Cardiac fibroblast (primary cell): ENCODE measurements around the gene LEKR1.
A peak's percentile ranks its signal among the peaks of the same experiment; 100 is the strongest.

Experiments used
- DNase-seq, 2 donors: peaks; one replicate each; pipeline versions ENCODE4 v3.0.0 to v3.0.0-alpha.2; 2010; ENCODE audit warnings: low read depth in 2 of 2
- H3K4me3 ChIP-seq, 2 donors: replicated peaks in 1 of 2; 1 replicate in 1 of 2; 2 replicates in 1 of 2; pipeline ENCODE4 v1.5.1; 2011; ENCODE audit warnings: low read depth in 2 of 2, low read length in 2 of 2, mild to moderate bottlenecking in 2 of 2, moderate library complexity in 1 of 2
- TF ChIP-seq, protein P1 (sequence below): IDR thresholded peaks from one replicate; pipeline ENCODE4 v1.5.1; 2011; ENCODE audit warnings: low read depth, mild to moderate bottlenecking, low read length, inconsistent platforms

LEKR1 gene

GRCh38 chr3:157081626-157082210, 255.6 kb downstream of the LEKR1 start:
- TF ChIP-seq, protein P1, sequence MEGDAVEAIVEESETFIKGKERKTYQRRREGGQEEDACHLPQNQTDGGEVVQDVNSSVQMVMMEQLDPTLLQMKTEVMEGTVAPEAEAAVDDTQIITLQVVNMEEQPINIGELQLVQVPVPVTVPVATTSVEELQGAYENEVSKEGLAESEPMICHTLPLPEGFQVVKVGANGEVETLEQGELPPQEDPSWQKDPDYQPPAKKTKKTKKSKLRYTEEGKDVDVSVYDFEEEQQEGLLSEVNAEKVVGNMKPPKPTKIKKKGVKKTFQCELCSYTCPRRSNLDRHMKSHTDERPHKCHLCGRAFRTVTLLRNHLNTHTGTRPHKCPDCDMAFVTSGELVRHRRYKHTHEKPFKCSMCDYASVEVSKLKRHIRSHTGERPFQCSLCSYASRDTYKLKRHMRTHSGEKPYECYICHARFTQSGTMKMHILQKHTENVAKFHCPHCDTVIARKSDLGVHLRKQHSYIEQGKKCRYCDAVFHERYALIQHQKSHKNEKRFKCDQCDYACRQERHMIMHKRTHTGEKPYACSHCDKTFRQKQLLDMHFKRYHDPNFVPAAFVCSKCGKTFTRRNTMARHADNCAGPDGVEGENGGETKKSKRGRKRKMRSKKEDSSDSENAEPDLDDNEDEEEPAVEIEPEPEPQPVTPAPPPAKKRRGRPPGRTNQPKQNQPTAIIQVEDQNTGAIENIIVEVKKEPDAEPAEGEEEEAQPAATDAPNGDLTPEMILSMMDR = peak; percentile 94

GRCh38 chr3:157082305-157082982, 256.3 kb downstream of the LEKR1 start:
- TF ChIP-seq, protein P1 = no peak
- no peak overlapping the region for H3K4me3 ChIP-seq
- DNase-seq = peak in 1 of 2 donors; percentile 80

More at GRCh38 chr3:157081626-157082210, 255.6 kb downstream of the LEKR1 start:
- DNase-seq = peak; percentile 94 to 96
- H3K4me3 ChIP-seq = no peak overlapping the region

- H3K4me3 ChIP-seq = no peak overlapping the region
- no peak for DNase-seq
- TF ChIP-seq, protein P1 = no peak
Observed at GRCh38 chr3:157083824-157084223, 257.7 kb downstream of the LEKR1 start.

DNA sequence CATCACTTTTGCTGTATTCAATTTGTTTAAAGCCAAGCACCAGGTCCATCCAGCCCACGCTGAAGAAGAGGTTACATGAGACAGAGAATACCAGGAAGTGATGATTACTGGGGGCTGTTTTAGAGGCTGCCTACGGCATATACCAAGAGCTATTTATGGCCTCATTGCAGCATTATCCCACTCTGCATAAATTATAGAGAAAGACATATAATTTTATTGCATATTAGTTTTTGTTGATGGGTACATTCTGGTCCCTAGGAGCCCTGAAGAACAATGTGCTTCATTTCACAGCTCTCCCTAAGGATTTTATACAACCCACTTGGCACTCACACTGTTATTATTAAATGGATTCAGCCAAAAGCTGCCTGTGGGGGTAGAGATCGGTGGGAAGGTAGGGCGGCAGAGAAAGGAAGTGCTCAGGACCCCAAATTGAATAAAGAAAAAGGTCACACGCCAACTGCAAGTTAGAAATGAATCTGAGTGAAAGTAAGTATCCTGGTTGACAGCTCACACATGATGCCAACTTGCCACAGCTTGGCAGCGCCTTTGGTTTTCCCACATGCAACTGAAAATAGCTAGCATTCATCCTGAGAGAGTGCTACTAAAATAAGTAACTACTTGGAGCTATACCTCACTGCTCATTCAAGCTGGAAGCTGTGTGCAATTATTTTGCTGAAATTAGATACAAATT, 260.1 kb downstream of the LEKR1 start:
- TF ChIP-seq, protein P1 = no peak
- DNase-seq = no peak
- H3K4me3 ChIP-seq = no peak overlapping the region

- TF ChIP-seq, protein P1 = no peak
- no peak overlapping the region for H3K4me3 ChIP-seq
- DNase-seq = no peak
Observed at GRCh38 chr3:157086775-157087174, 260.6 kb downstream of the LEKR1 start.

DNA sequence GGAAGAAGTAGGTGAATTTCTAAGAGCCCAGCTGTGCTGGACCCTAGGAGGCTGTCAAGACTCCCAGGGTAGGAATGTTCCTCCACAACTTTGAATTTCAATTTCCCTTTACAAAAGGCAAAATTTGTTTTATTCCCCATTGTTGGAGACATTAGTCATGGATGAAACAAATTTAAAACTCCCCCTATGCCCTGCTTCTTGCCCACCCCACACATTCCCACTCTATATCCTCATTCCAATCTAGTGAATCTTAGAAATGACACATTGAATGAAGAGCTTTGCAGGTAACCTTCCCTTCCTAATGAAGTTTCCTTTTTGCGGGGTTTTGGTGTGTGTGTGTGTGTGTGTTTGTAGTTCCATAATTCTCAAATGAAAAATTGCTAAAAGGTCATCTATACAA, 261.2 kb downstream of the LEKR1 start:
- no peak overlapping the region for H3K4me3 ChIP-seq
- peak in 1 of 2 donors; percentile 51 for DNase-seq
- TF ChIP-seq, protein P1 = no peak
